Measurements from ENCODE around the gene NFE2. TPM values are rescaled to one million over a fixed set of nuclear protein-coding genes. Genes with fewer than 3 reads are reported as not detected.

Gene NFE2
- total RNA-seq, 1 donor: 9.4 TPM

- H3K9me3 ChIP-seq (ENCODE audit: low read depth, low read length): no peaks in the 10 kb centered on the region
- H3K4me1 ChIP-seq (ENCODE audit: insufficient read depth, low read length): peaks cover 70% of the 10 kb centered on the region
- H3K4me3 ChIP-seq (ENCODE audit: low read length): peak within 1 kb of the TSS; percentile 75
- H3K27me3 ChIP-seq (ENCODE audit: insufficient read depth, low read length): no peaks in the 10 kb centered on the region
Observed at GRCh38 chr12:54280468-54281260, 20.2 kb downstream of the NFE2 start, which contains the start of gene HNRNPA1. Gene HNRNPA1, plus strand, starts transcription at chr12:54280726. Its CDS starts 82 bp downstream, at chr12:54280808.

GRCh38 chr12:54279632-54280467, 21.0 kb downstream of the NFE2 start, which contains the start of gene CBX5:
Gene CBX5, minus strand, starts transcription at chr12:54280122. Its CDS starts 22,472 bp downstream, at chr12:54257650.
- H3K9me3 ChIP-seq (ENCODE audit: low read depth, low read length): no peaks in the 10 kb centered on the region
- peak within 1 kb of the TSS; percentile 75 for H3K4me3 ChIP-seq (ENCODE audit: low read length)
- peaks cover 64% of the 10 kb centered on the region for H3K4me1 ChIP-seq (ENCODE audit: insufficient read depth, low read length)
- no peaks in the 10 kb centered on the region for H3K27me3 ChIP-seq (ENCODE audit: insufficient read depth, low read length)

- H3K4me3 ChIP-seq (ENCODE audit: low read length): peak overlapping the region; percentile 75
- H3K9me3 ChIP-seq (ENCODE audit: low read depth, low read length): no peaks in the 10 kb centered on the region
- peaks cover 58% of the 10 kb centered on the region for H3K4me1 ChIP-seq (ENCODE audit: insufficient read depth, low read length)
- H3K27me3 ChIP-seq (ENCODE audit: insufficient read depth, low read length): no peaks in the 10 kb centered on the region
Observed at GRCh38 chr12:54279227-54279631, 21.6 kb downstream of the NFE2 start.

- no peak overlapping the region for H3K4me3 ChIP-seq (ENCODE audit: low read length)
- H3K27me3 ChIP-seq (ENCODE audit: insufficient read depth, low read length): no peaks in the 10 kb centered on the region
- H3K9me3 ChIP-seq (ENCODE audit: low read depth, low read length): no peaks in the 10 kb centered on the region
- peaks cover 45% of the 10 kb centered on the region for H3K4me1 ChIP-seq (ENCODE audit: insufficient read depth, low read length)
Observed at GRCh38 chr12:54277823-54278276, 23.0 kb downstream of the NFE2 start.

GRCh38 chr12:54276368-54276767, 24.4 kb downstream of the NFE2 start:
- Histone ChIP-seq H3K27me3 (ENCODE audit: insufficient read depth, low read length) (no peaks in the 10 kb centered on the region), H3K9me3 (ENCODE audit: low read depth, low read length) (no peaks in the 10 kb centered on the region), H3K4me3 (ENCODE audit: low read length) (no peak overlapping the region), H3K4me1 (ENCODE audit: insufficient read depth, low read length) (peaks cover 30% of the 10 kb centered on the region)

- peaks cover 22% of the 10 kb centered on the region for H3K4me1 ChIP-seq (ENCODE audit: insufficient read depth, low read length)
- no peaks in the 10 kb centered on the region for H3K27me3 ChIP-seq (ENCODE audit: insufficient read depth, low read length)
- no peaks in the 10 kb centered on the region for H3K9me3 ChIP-seq (ENCODE audit: low read depth, low read length)
- H3K4me3 ChIP-seq (ENCODE audit: low read length): no peak overlapping the region
Observed at GRCh38 chr12:54273981-54274380, 26.8 kb downstream of the NFE2 start.

GRCh38 chr12:54272214-54272613, 28.6 kb downstream of the NFE2 start:
- Histone ChIP-seq H3K27me3 (ENCODE audit: insufficient read depth, low read length) (no peaks in the 10 kb centered on the region), H3K9me3 (ENCODE audit: low read depth, low read length) (no peaks in the 10 kb centered on the region), H3K4me1 (ENCODE audit: insufficient read depth, low read length) (peaks cover 5% of the 10 kb centered on the region)

GRCh38 chr12:54270345-54270744, 30.5 kb downstream of the NFE2 start:
- Histone ChIP-seq H3K4me1 (ENCODE audit: insufficient read depth, low read length) (no peaks in the 10 kb centered on the region), H3K4me3 (ENCODE audit: low read length) (no peak overlapping the region), H3K9me3 (ENCODE audit: low read depth, low read length) (no peaks in the 10 kb centered on the region), H3K27me3 (ENCODE audit: insufficient read depth, low read length) (no peaks in the 10 kb centered on the region)

More at GRCh38 chr12:54272214-54272613, 28.6 kb downstream of the NFE2 start:
- H3K4me3 ChIP-seq (ENCODE audit: low read length): no peak overlapping the region

- peaks cover 9% of the 10 kb centered on the region for H3K4me1 ChIP-seq (ENCODE audit: insufficient read depth, low read length)
- H3K4me3 ChIP-seq (ENCODE audit: low read length): no peak overlapping the region
- H3K9me3 ChIP-seq (ENCODE audit: low read depth, low read length): no peaks in the 10 kb centered on the region
- no peaks in the 10 kb centered on the region for H3K27me3 ChIP-seq (ENCODE audit: insufficient read depth, low read length)
Observed at GRCh38 chr12:54266852-54267251, 34.0 kb downstream of the NFE2 start.

- H3K9me3 ChIP-seq (ENCODE audit: low read depth, low read length): no peaks in the 10 kb centered on the region
- H3K4me1 ChIP-seq (ENCODE audit: insufficient read depth, low read length): peaks cover 17% of the 10 kb centered on the region
- no peaks in the 10 kb centered on the region for H3K27me3 ChIP-seq (ENCODE audit: insufficient read depth, low read length)
- H3K4me3 ChIP-seq (ENCODE audit: low read length): no peak overlapping the region
Observed at GRCh38 chr12:54265364-54265812, 35.4 kb downstream of the NFE2 start.

GRCh38 chr12:54262403-54262925, 38.4 kb downstream of the NFE2 start:
- Histone ChIP-seq H3K27me3 (ENCODE audit: insufficient read depth, low read length) (no peaks in the 10 kb centered on the region), H3K4me3 (ENCODE audit: low read length) (no peak overlapping the region), H3K4me1 (ENCODE audit: insufficient read depth, low read length) (peaks cover 32% of the 10 kb centered on the region), H3K9me3 (ENCODE audit: low read depth, low read length) (no peaks in the 10 kb centered on the region)

- H3K4me3 ChIP-seq (ENCODE audit: low read length): no peak overlapping the region
- peaks cover 32% of the 10 kb centered on the region for H3K4me1 ChIP-seq (ENCODE audit: insufficient read depth, low read length)
- H3K27me3 ChIP-seq (ENCODE audit: insufficient read depth, low read length): no peaks in the 10 kb centered on the region
- H3K9me3 ChIP-seq (ENCODE audit: low read depth, low read length): no peaks in the 10 kb centered on the region
Observed at GRCh38 chr12:54261815-54262402, 38.9 kb downstream of the NFE2 start.

- Histone ChIP-seq H3K4me1 (ENCODE audit: insufficient read depth, low read length) (peaks cover 32% of the 10 kb centered on the region), H3K9me3 (ENCODE audit: low read depth, low read length) (no peaks in the 10 kb centered on the region), H3K4me3 (ENCODE audit: low read length) (no peak overlapping the region), H3K27me3 (ENCODE audit: insufficient read depth, low read length) (no peaks in the 10 kb centered on the region)
Observed at GRCh38 chr12:54259194-54260011, 41.4 kb downstream of the NFE2 start.

GRCh38 chr12:54258201-54258681, 42.6 kb downstream of the NFE2 start:
- Histone ChIP-seq H3K9me3 (ENCODE audit: low read depth, low read length) (no peaks in the 10 kb centered on the region), H3K4me3 (ENCODE audit: low read length) (no peak overlapping the region), H3K4me1 (ENCODE audit: insufficient read depth, low read length) (peaks cover 32% of the 10 kb centered on the region), H3K27me3 (ENCODE audit: insufficient read depth, low read length) (no peaks in the 10 kb centered on the region)

Measured in mononuclear cell (primary cell).